NB4 (cell line): Measurements from ENCODE around the gene HBS1L.

Experiments used
- MYC ChIP-seq: IDR thresholded peaks from 2 replicates; pipeline ENCODE4 v1.6.1; 2011; ENCODE audit warnings: low read depth, low read length
- POLR2A ChIP-seq: IDR thresholded peaks from 2 replicates; pipeline ENCODE4 v1.6.1; 2011; ENCODE audit warnings: mild to moderate bottlenecking; ENCODE audit not compliant: insufficient read length; ENCODE audit errors: extremely low read depth
- TF ChIP-seq, protein P1 (sequence below): IDR thresholded peaks from one replicate; pipeline ENCODE4 v1.5.1; 2012; ENCODE audit warnings: low read depth, low read length

DNA sequence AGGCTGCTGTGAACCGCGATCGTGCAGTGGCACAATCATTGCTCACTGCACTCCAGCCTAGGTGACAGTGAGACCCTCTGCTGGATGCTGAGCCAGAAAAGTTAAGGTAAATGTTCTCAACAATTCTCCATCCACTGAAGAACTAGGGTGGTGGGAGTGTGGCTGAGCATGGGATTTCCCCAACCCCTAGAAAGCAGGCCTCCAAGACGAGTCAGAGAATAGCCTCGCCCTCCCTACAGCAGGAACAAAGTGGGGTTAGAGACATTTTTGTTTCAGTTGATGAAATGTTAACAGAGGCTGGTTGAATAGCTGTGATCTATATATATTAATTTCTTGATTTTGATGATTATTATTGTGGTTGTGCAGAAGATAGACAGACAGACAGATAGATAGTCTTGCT is 98.6 kb downstream of the HBS1L start:
- TF ChIP-seq, protein P1, sequence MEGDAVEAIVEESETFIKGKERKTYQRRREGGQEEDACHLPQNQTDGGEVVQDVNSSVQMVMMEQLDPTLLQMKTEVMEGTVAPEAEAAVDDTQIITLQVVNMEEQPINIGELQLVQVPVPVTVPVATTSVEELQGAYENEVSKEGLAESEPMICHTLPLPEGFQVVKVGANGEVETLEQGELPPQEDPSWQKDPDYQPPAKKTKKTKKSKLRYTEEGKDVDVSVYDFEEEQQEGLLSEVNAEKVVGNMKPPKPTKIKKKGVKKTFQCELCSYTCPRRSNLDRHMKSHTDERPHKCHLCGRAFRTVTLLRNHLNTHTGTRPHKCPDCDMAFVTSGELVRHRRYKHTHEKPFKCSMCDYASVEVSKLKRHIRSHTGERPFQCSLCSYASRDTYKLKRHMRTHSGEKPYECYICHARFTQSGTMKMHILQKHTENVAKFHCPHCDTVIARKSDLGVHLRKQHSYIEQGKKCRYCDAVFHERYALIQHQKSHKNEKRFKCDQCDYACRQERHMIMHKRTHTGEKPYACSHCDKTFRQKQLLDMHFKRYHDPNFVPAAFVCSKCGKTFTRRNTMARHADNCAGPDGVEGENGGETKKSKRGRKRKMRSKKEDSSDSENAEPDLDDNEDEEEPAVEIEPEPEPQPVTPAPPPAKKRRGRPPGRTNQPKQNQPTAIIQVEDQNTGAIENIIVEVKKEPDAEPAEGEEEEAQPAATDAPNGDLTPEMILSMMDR = no peak
- TF ChIP-seq POLR2A (no peak), MYC (no peak)
